OCI-LY7 (cell line): ENCODE results near the gene ARHGAP42. TPM values are rescaled to one million over a fixed set of nuclear protein-coding genes. Genes with fewer than 3 reads are reported as not detected.

Experiments used
- BruUV-seq: library from RNA; stranded (reverse); fragments of 400-500 nt; replicated peaks from 2 replicates; lab custom pipeline; 2021; lab: Mats Ljungman, UMichigan
- CTCF ChIA-PET: fragments of 300-600 bp; sonication (Branson Sonifier 250); formaldehyde crosslinking; loops from one replicate; lab custom pipeline; 2022; ENCODE audit warnings: antibody characterized with exemption; ENCODE audit not compliant: unreplicated experiment; lab: Charles Lee
- POLR2A ChIA-PET: fragments of 300-600 bp; sonication (Branson Sonifier 250); formaldehyde crosslinking; loops from one replicate; lab custom pipeline; 2022; ENCODE audit warnings: antibody characterized with exemption; lab: Charles Lee
- DNase-seq: peaks from one replicate; pipeline ENCODE4 v3.0.0-alpha.2; 2015; ENCODE audit warnings: low spot score
- H2AFZ ChIP-seq: fragments of 200-600 bp; sonication (generic), shearing (Covaris generic); 2 replicates; pipeline ENCODE4 v1.6.1; 2014; ENCODE audit warnings: mild to moderate bottlenecking, antibody characterized with exemption, low read length, moderate library complexity
- H3K27ac ChIP-seq: fragments of 200-600 bp; sonication (generic); 2 replicates; pipeline ENCODE4 v1.5.1; 2014; ENCODE audit warnings: mixed run types, low read depth, mild to moderate bottlenecking, moderate library complexity, low read length, inconsistent platforms; ENCODE audit not compliant: poor library complexity, severe bottlenecking
- H3K36me3 ChIP-seq: fragments of 200-600 bp; sonication (generic); 2 replicates; pipeline ENCODE4 v1.6.1; 2014; ENCODE audit warnings: mild to moderate bottlenecking, antibody characterized with exemption, low read length, moderate library complexity, mixed read lengths; ENCODE audit not compliant: insufficient read depth
- H3K4me1 ChIP-seq: fragments of 200-600 bp; sonication (generic); 2 replicates; pipeline ENCODE4 v1.5.1; 2014; ENCODE audit warnings: mild to moderate bottlenecking, low read length; ENCODE audit not compliant: insufficient read depth, poor library complexity, severe bottlenecking
- H3K4me2 ChIP-seq: fragments of 200-600 bp; sonication (generic); 2 replicates; pipeline ENCODE4 v1.6.1; 2014; ENCODE audit warnings: mild to moderate bottlenecking, low read length
- H3K4me3 ChIP-seq: fragments of 200-600 bp; sonication (generic); 2 replicates; pipeline ENCODE4 v1.5.1; 2014; ENCODE audit warnings: mild to moderate bottlenecking, low read depth, low read length; ENCODE audit not compliant: poor library complexity, severe bottlenecking
- H3K79me2 ChIP-seq: fragments of 200-600 bp; sonication (generic); 2 replicates; pipeline ENCODE4 v1.6.1; 2016; ENCODE audit warnings: low read depth, mild to moderate bottlenecking, low read length, moderate library complexity, mixed read lengths; ENCODE audit not compliant: insufficient read depth
- H3K9me2 ChIP-seq: fragments of 200-600 bp; sonication (generic); 2 replicates; pipeline ENCODE4 v1.6.1; 2016; ENCODE audit warnings: mild to moderate bottlenecking, low read length, mixed read lengths; ENCODE audit not compliant: insufficient read depth
- H3K9me3 ChIP-seq: fragments of 200-600 bp; sonication (generic); 2 replicates; pipeline ENCODE4 v1.6.1; 2014; ENCODE audit warnings: mild to moderate bottlenecking, mixed run types, low read length, mixed read lengths
- H4K20me1 ChIP-seq: fragments of 200-600 bp; sonication (generic); 2 replicates; pipeline ENCODE4 v1.6.1; 2014; ENCODE audit warnings: mild to moderate bottlenecking, antibody characterized with exemption, low read length, moderate library complexity, mixed read lengths; ENCODE audit not compliant: insufficient read depth
- CTCF ChIP-seq: fragments of 200-600 bp; sonication (generic); conservative IDR thresholded peaks from 2 replicates; pipeline ENCODE4 v1.5.1; 2014; ENCODE audit warnings: mild to moderate bottlenecking, antibody characterized with exemption, low read length, moderate library complexity, mixed read lengths
- EZH2phosphoT487 ChIP-seq: fragments of 200-600 bp; sonication (generic); IDR thresholded peaks from 2 replicates; pipeline ENCODE4 v1.6.1; 2018; ENCODE audit warnings: low read depth, borderline replicate concordance, mild to moderate bottlenecking, mixed run types, antibody characterized with exemption, low read length, moderate library complexity, mixed read lengths
- intact Hi-C: fragments of 100-400 bp; cut with micrococcal nuclease; formaldehyde crosslinking; loops from one replicate; pipeline ENCODE4 v1.10.0; 2022; ENCODE audit not compliant: unreplicated experiment
- total RNA-seq, 2 experiments: library from RNA; depleted of rRNA in 1 of 2; stranded (reverse); fragments of >200 nt in 1 of 2; shearing (Covaris generic) in 1 of 2; gene quantifications; 2 replicates each; pipeline ENCODE4 v1.2.3, GENCODE V29; 2014 to 2022

ARHGAP42 gene
- total RNA-seq, 2 experiments from 2014 or later = not detected

GRCh38 chr11:100930185-100930778 lies 243.2 kb downstream of the ARHGAP42 start:
- DNase-seq = peak; percentile 38
- POLR2A ChIA-PET = no interaction called here

GRCh38 chr11:100932474-100933100 lies 245.5 kb downstream of the ARHGAP42 start:
- Histone ChIP-seq H3K4me1 (no peaks in the 10 kb centered on the region), H2AFZ (no peak overlapping the region), H3K9me3 (no peaks in the 10 kb centered on the region), H3K27ac (no peak overlapping the region), H3K4me3 (no peak overlapping the region), H3K9me2 (no peaks in the 10 kb centered on the region), H4K20me1 (no peaks in the 10 kb centered on the region), H3K4me2 (no peak overlapping the region), H3K79me2 (no peaks in the 10 kb centered on the region), H3K36me3 (no peaks in the 10 kb centered on the region)
- TF ChIP-seq EZH2phosphoT487 (no peak), CTCF (peak; percentile 71)
- no TSS peak for BruUV-seq
- intact Hi-C loops = loop anchor here (1.0 kb wide), 1 partner anchor 356 kb away; no protein-coding TSS in a partner anchor
- peak; percentile 22 for DNase-seq
- ChIA-PET POLR2A (no interaction called here), CTCF (no interaction called here)

More at GRCh38 chr11:100930185-100930778, 243.2 kb downstream of the ARHGAP42 start:
- Histone ChIP-seq H3K79me2 (no peaks in the 10 kb centered on the region), H3K9me3 (no peaks in the 10 kb centered on the region), H3K36me3 (no peaks in the 10 kb centered on the region), H2AFZ (no peak overlapping the region), H3K4me1 (no peaks in the 10 kb centered on the region), H3K27ac (no peak overlapping the region), H4K20me1 (no peaks in the 10 kb centered on the region), H3K9me2 (no peaks in the 10 kb centered on the region), H3K4me2 (no peak overlapping the region), H3K4me3 (no peak overlapping the region)
- intact Hi-C loops = loop anchor here (1.0 to 2.0 kb wide), 3 partner anchors 75 to 355 kb away; no protein-coding TSS in a partner anchor
- BruUV-seq = no TSS peak
- TF ChIP-seq EZH2phosphoT487 = no peak
- peak; percentile 92 for TF ChIP-seq CTCF
- CTCF ChIA-PET = no interaction called here

GRCh38 chr11:100936781-100937180 lies 249.7 kb downstream of the ARHGAP42 start:
- no peaks in the 10 kb centered on the region for H3K36me3 ChIP-seq
- no peak overlapping the region for H3K4me3 ChIP-seq
- POLR2A ChIA-PET = no interaction called here
- no peak for DNase-seq
- intact Hi-C loops = no loop called here
- TF ChIP-seq EZH2phosphoT487 (no peak), CTCF (no peak)
- no peak overlapping the region for H2AFZ ChIP-seq
- H3K9me2 ChIP-seq = no peaks in the 10 kb centered on the region
- H4K20me1 ChIP-seq = no peaks in the 10 kb centered on the region
- no peaks in the 10 kb centered on the region for H3K79me2 ChIP-seq
- no TSS peak for BruUV-seq
- CTCF ChIA-PET = no interaction called here
- H3K4me1 ChIP-seq = no peaks in the 10 kb centered on the region
- H3K27ac ChIP-seq = no peak overlapping the region
- H3K4me2 ChIP-seq = no peak overlapping the region
- no peaks in the 10 kb centered on the region for H3K9me3 ChIP-seq
